GM21447 (cell line): ENCODE measurements around the gene RIPOR3.
"Not testable (repeated sequence)": the region's sequence is repeated elsewhere in the genome, so short reads cannot be mapped to it uniquely, and the experiment has no call there.

Experiments used
- ATAC-seq: cut with Tn5 transposase; IDR thresholded peaks from one replicate; pipeline ENCODE4 v1.9.1; 2021; ENCODE audit not compliant: unreplicated experiment

RIPOR3 gene

GRCh38 chr20:50682065-50682464 is 9.3 kb downstream of the RIPOR3 start:
- no peak for ATAC-seq

- ATAC-seq, result no peak
Measured at GRCh38 chr20:50681359-50682064, 9.8 kb downstream of the RIPOR3 start.

DNA sequence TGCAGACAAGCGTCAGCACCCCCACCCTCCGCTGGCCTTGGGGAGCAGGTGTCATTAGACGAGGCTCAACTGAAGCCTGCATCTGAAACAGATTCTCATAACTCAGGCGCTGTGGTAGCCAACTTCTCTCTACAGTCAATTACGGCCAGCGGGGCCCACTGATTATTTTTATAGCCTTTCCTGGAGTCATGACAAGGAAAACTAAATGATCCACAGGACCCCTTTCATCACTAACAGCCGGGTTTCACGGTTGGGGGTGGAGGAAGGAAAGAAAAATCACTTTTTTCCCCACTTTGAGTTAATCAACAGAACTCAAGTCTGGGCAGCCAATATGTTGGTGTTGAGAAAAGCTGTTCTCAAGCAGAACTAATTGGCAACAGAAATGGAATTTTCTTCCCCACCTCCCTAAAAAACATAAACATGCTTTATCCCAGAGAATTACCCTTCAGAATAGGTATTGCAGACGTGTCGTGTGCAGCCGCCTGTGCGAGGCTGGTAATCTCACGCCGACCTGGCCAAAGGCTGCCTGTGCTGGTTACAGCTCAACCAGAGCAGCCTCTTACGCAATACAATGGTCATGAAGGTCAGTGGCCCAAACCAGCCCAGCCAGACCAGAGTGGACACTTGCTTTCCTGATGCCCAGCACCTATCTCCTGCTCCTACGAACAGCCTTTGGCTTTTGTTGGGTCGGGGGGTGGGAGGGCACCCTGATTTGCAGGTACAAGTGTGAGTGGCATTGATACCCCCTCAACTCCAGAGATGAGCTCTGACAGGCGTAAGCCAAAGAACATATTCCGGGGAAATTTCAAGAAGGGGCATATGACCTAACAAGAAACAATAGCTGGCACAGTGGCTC is 11.0 kb downstream of the RIPOR3 start:
- no peak for ATAC-seq

DNA sequence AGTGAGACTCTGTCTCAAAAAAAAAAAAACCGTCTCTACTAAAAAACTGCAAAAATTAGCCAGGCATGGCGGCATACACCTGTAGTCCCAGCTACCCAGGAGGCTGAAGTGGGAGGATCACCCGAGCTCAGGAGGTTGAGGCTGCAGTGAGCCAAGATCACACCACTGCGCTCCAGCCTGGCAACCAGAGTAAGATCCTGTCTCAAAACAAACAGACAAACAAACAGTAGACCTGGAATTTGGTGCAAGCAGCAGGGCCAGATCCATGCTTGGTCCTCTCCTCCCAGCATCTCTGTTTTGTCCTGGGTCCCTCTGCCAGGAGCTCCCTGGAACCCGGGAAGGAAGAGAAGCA is 11.6 kb downstream of the RIPOR3 start:
- ATAC-seq, result no peak

- no peak for ATAC-seq
Measured at GRCh38 chr20:50678169-50678898, 13.0 kb downstream of the RIPOR3 start.

DNA sequence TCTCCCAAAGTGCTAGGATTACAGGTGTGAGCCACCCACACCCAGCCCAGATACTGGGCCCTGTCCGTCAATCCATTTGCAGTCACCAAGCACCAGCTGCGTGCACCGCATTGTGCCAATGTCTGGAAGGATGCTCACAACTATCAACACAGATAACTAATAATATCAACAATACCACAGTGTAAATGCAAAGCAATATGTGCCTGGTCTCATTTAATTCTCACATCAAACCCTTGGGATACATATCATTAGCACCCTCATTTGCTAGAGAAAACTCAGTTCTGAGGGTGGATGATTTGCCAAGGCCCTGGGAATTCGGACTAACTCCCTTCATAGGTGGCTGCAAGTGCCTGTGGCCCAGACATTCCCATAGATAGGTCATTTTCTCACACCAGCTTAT is 14.5 kb downstream of the RIPOR3 start:
- no peak for ATAC-seq

GRCh38 chr20:50676377-50676731 is 15.0 kb downstream of the RIPOR3 start:
- not testable (repeated sequence) for ATAC-seq

DNA sequence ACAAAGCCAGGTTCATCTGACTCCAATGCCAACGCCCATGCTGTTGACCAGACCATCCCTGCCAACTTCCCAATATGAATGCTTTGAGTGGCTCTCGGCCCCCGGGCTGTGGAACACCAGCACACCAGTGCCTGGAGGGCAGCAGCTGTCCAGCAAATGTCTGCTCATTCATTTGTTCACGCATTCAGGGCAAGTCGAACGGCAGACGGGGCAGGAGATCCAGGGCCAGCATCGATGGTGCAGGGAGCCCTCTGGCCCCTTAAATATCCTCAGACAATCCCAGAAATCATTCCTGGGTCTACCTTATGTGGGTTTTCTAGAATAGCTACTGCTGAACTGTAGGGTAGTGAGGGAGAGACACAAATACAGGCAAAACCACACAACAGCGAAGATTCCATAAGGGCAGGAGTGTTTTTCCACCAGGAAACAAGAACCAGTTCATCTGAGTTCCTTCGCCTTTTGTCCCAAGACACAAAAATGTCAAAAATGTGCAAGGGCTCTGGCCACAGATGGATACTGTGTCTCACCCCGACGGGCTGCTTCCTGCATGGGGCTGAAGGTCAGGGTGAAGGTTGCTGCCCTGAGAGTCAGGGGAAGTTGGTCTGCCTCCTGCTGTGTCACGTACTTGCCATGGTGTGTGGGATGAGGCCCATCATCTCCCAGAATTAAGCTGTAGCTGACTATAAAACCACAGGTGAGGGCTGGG is 15.5 kb downstream of the RIPOR3 start:
- no peak for ATAC-seq

DNA sequence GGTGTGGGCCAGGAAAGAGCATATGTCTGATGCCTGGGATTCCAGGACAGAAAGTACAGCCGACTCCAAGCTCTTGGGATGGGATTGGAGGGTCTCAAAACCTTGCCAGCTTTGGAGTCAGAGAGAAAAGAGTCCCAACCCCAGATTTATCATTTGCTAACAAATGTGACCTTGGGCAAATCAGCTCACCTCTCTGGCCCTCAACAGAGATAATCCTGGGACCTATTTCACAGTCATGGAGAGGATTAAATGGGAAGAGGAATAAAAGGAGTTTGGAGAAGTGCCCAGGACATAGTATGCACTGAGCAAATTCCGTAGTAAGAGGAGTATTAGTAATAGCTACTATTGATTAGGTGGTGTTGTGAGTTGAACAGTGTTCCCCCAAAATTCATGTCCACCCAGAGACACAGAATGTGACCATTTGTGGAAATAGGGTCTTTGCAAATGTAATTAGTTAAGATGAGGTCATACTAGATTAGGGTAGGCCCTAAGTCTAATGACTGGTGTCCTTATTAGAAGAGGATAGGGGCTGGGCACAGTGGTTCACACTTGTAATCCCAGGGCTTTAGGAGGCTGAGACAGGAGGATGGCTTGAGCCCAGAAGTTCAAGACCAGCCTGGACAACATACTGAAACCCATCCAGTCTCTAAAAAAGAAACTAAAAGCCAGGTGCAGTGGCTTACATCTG is 17.1 kb downstream of the RIPOR3 start:
- no peak for ATAC-seq

- no peak for ATAC-seq
Measured at GRCh38 chr20:50673466-50674137, 17.7 kb downstream of the RIPOR3 start.

- ATAC-seq, result no peak
Measured at GRCh38 chr20:50673146-50673465, 18.2 kb downstream of the RIPOR3 start.

DNA sequence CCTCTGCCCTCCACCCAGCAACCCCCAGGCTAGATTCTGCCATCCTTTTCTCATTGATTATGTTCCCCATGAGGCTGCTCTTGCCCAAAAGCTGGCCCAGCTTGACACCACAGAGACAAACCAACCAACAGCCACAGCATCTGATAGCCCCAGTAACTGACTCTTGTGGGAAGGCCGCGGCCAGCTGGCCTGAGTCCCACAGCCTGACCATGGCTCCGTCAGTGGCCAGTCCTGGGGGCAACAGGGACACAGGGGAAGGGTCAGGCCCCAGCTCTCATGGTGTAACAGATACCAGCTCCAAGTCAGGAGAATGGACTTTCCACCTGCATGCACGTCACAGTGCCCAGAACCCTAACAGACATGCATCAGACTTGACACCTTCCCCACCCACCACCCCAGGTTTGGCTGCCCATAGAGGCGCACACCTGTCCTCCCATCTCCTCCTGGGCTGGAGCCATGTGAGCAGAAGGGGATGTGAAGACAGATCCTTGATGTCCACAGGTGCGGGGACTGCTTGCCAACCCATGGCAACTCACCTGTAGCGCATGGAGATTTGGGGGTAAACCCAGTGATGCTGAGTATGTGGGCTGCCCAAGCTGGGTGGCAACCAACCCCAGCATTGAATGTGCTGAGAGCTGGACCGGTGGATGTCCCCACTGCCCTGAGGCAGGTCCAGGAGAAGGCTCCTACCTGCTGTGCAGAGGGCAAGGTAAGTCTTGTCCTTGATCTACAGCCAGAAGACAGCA is 18.8 kb downstream of the RIPOR3 start:
- ATAC-seq, result no peak

- no peak for ATAC-seq
Measured at GRCh38 chr20:50671626-50672025, 19.7 kb downstream of the RIPOR3 start.

GRCh38 chr20:50671010-50671409 is 20.3 kb downstream of the RIPOR3 start:
- not testable (repeated sequence) for ATAC-seq

- no peak for ATAC-seq
Measured at GRCh38 chr20:50670126-50670862, 21.0 kb downstream of the RIPOR3 start.

- ATAC-seq, result no peak
Measured at GRCh38 chr20:50668798-50669197, 22.5 kb downstream of the RIPOR3 start.

DNA sequence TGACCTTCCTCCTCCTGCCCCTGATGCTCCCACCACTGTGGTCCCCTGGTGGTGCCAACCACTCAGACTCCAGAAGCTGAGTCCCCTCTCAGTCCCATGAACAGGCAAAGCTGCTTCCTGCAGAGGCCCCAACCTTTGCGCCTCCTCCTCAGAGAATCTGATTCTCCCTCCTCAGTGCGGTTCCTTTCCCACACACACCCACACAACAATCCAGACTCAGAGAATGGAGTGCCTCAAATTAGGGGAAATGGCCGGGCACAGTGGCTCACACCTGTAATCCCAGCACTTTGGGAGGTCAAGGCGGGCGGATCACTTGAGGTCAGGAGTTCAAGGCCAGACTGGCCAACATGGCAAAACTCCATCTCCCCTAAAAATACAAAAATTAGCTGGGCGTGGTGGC is 23.0 kb downstream of the RIPOR3 start:
- no peak for ATAC-seq

GRCh38 chr20:50666709-50667298 is 24.5 kb downstream of the RIPOR3 start:
- no peak for ATAC-seq

GRCh38 chr20:50664254-50664653 is 27.1 kb downstream of the RIPOR3 start:
- no peak for ATAC-seq
